Activated B cell treated with CpG ODN at 0.5 μM for 24 hours (primary cell): ENCODE data around the gene SKI. TPM values are rescaled to one million over a fixed set of nuclear protein-coding genes. Genes with fewer than 3 reads are reported as not detected.

ENCODE experiments used
- ATAC-seq: fragments of 200-7000 bp; cut with Tn5 transposase; one replicate; pipeline ENCODE4 v1.10.0; 2021; ENCODE audit warnings: low read depth, mild to moderate bottlenecking, moderate library complexity
- CTCF ChIA-PET: fragments of 350-600 bp; sonication (Branson Sonifier 250); formaldehyde crosslinking; loops from one replicate; lab custom pipeline; 2021; ENCODE audit warnings: antibody characterized with exemption; lab: Charles Lee
- POLR2A ChIA-PET: fragments of 350-600 bp; sonication (Branson Sonifier 250); formaldehyde crosslinking; loops from one replicate; lab custom pipeline; 2021; ENCODE audit warnings: antibody characterized with exemption; lab: Charles Lee
- DNase-seq: peaks from one replicate; pipeline ENCODE4 v3.0.0; 2022
- H3K27ac Mint-ChIP-seq: one replicate; pipeline ENCODE4 v1.8.0; 2020; ENCODE audit warnings: mixed read lengths
- H3K27me3 Mint-ChIP-seq: one replicate; pipeline ENCODE4 v1.8.0; 2021; ENCODE audit warnings: mixed read lengths
- H3K36me3 Mint-ChIP-seq: one replicate; pipeline ENCODE4 v1.8.0; 2021; ENCODE audit warnings: low read depth, mixed read lengths
- H3K4me1 Mint-ChIP-seq: one replicate; pipeline ENCODE4 v1.8.0; 2021; ENCODE audit warnings: mixed read lengths
- H3K4me3 Mint-ChIP-seq: one replicate; pipeline ENCODE4 v1.8.0; 2020; ENCODE audit warnings: mild to moderate bottlenecking, mixed read lengths
- H3K9me3 Mint-ChIP-seq: one replicate; pipeline ENCODE4 v1.8.0; 2020; ENCODE audit warnings: mixed read lengths
- CTCF ChIP-seq: fragments of 200-600 bp; IDR thresholded peaks from one replicate; pipeline ENCODE4 v1.8.0; 2022; ENCODE audit warnings: antibody characterized with exemption, mild to moderate bottlenecking
- intact Hi-C: fragments of 100-400 bp; cut with micrococcal nuclease; formaldehyde crosslinking; loops from one replicate; pipeline ENCODE4 v1.15.1; 2024
- total RNA-seq: library from RNA; stranded (reverse); gene quantifications from 2 replicates; pipeline ENCODE4 v1.2.3, GENCODE V29; 2022

The SKI gene
- total RNA-seq, 1 donor from 2014 or later: 37.6 TPM

DNA sequence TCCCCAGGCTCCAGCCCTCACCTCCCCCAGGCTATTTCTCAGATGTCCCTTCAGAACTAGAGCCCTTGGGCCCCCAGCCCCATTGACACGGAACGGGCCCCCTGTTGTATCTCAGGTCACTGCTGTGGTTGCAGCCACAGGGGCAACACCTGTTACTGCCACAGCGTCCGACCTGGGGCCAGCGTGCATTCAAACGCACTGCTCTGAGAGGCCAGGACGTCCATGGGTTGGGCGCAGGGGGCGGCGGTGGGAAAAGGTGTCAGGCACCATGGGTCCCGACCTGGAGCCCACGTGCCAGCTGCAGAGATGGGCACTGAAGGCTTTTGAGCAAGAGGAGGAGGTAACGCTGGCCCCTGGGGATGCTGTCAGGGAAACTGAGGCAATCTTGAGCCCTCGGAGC, 46.8 kb upstream of the SKI start:
- ChIA-PET CTCF (no interaction called here), POLR2A (interaction anchor here (0.7 kb wide), 1 partner anchor 11 kb away, joined by 3 read pairs; no protein-coding TSS in a partner anchor)
- no peak for TF ChIP-seq CTCF

GRCh38 chr1:2181752-2182151, 46.4 kb upstream of the SKI start:
- ChIA-PET CTCF (no interaction called here), POLR2A (interaction anchor here (0.7 kb wide), 1 partner anchor 10 kb away, joined by 3 read pairs; no protein-coding TSS in a partner anchor)
- intact Hi-C loops: no loop called here
- DNase-seq (no peak), ATAC-seq (no peak)
- Mint-ChIP-seq H3K4me1 (no peaks in the 10 kb centered on the region), H3K27ac (no peak overlapping the region), H3K27me3 (no peaks in the 10 kb centered on the region), H3K9me3 (no peaks in the 10 kb centered on the region), H3K36me3 (peaks cover 46% of the 10 kb centered on the region), H3K4me3 (no peak overlapping the region)
- no peak for TF ChIP-seq CTCF

More for the DNA sequence above, 46.8 kb upstream of the SKI start:
- no peaks in the 10 kb centered on the region for H3K4me1 Mint-ChIP-seq
- peaks cover 45% of the 10 kb centered on the region for H3K36me3 Mint-ChIP-seq
- DNase-seq (no peak), ATAC-seq (no peak)
- H3K4me3 Mint-ChIP-seq: no peak overlapping the region
- no peak overlapping the region for H3K27ac Mint-ChIP-seq
- no peaks in the 10 kb centered on the region for H3K9me3 Mint-ChIP-seq
- intact Hi-C loops: no loop called here
- H3K27me3 Mint-ChIP-seq: no peaks in the 10 kb centered on the region

GRCh38 chr1:2182376-2182775, 45.7 kb upstream of the SKI start:
- CTCF ChIA-PET: interaction anchor here (1.0 kb wide), 1 partner anchor 13 kb away, joined by 3 read pairs; no protein-coding TSS in a partner anchor
- POLR2A ChIA-PET: no interaction called here

DNA sequence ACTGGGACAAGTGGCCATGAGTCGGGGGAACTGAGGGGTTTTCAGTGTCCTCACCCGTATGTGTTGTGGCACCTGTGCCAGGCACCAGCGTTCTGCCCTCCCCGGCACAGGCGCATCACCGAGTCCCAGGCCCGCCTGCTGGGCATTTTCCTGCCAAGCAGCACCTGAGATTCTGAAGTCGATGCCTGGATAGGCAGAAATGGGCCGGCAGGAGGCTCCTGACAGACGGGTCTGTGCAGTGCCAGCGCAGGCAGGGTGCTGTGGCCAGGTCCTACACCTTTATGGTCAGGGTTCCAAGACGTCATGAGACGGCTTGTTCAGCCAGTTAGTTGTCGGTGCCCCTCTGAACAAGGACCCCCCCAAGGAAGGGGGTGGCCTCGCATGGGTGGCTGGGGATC, 44.2 kb upstream of the SKI start:
- DNase-seq (no peak), ATAC-seq (no peak)
- POLR2A ChIA-PET: interaction anchor here (0.6 kb wide), 1 partner anchor 15 kb away, joined by 6 read pairs; no protein-coding TSS in a partner anchor
- H3K36me3 Mint-ChIP-seq: peaks cover 34% of the 10 kb centered on the region
- no peak for TF ChIP-seq CTCF
- H3K27me3 Mint-ChIP-seq: no peaks in the 10 kb centered on the region
- no peak overlapping the region for H3K4me3 Mint-ChIP-seq
- intact Hi-C loops: no loop called here
- no peaks in the 10 kb centered on the region for H3K9me3 Mint-ChIP-seq
- peaks cover 1% of the 10 kb centered on the region for H3K4me1 Mint-ChIP-seq
- CTCF ChIA-PET: interaction anchor here (1.8 kb wide), 1 partner anchor 9 kb away, joined by 6 read pairs; no protein-coding TSS in a partner anchor
- no peak overlapping the region for H3K27ac Mint-ChIP-seq

More at GRCh38 chr1:2182376-2182775, 45.7 kb upstream of the SKI start:
- Mint-ChIP-seq H3K27me3 (no peaks in the 10 kb centered on the region), H3K27ac (no peak overlapping the region), H3K4me1 (no peaks in the 10 kb centered on the region), H3K36me3 (peaks cover 42% of the 10 kb centered on the region), H3K4me3 (no peak overlapping the region), H3K9me3 (no peaks in the 10 kb centered on the region)
- TF ChIP-seq CTCF: no peak
- DNase-seq: no peak
- no peak for ATAC-seq
- intact Hi-C loops: no loop called here

GRCh38 chr1:2184531-2184930, 43.6 kb upstream of the SKI start:
- no peak overlapping the region for H3K4me3 Mint-ChIP-seq
- no peak for TF ChIP-seq CTCF
- peaks cover 5% of the 10 kb centered on the region for H3K4me1 Mint-ChIP-seq
- no peak overlapping the region for H3K27ac Mint-ChIP-seq
- DNase-seq (no peak), ATAC-seq (no peak)
- intact Hi-C loops: no loop called here
- H3K9me3 Mint-ChIP-seq: no peaks in the 10 kb centered on the region
- POLR2A ChIA-PET: no interaction called here
- H3K36me3 Mint-ChIP-seq: peaks cover 34% of the 10 kb centered on the region
- H3K27me3 Mint-ChIP-seq: no peaks in the 10 kb centered on the region
- CTCF ChIA-PET: interaction anchor here (1.8 kb wide), 1 partner anchor 10 kb away, joined by 6 read pairs; no protein-coding TSS in a partner anchor
